HG03039 (cell line): ENCODE data around the gene TAX1BP3.

Experiments used
- ATAC-seq: cut with Tn5 transposase; IDR thresholded peaks from one replicate; pipeline ENCODE4 v1.9.1; 2021; ENCODE audit warnings: mild to moderate bottlenecking, moderate library complexity; ENCODE audit not compliant: unreplicated experiment

TAX1BP3 gene

DNA sequence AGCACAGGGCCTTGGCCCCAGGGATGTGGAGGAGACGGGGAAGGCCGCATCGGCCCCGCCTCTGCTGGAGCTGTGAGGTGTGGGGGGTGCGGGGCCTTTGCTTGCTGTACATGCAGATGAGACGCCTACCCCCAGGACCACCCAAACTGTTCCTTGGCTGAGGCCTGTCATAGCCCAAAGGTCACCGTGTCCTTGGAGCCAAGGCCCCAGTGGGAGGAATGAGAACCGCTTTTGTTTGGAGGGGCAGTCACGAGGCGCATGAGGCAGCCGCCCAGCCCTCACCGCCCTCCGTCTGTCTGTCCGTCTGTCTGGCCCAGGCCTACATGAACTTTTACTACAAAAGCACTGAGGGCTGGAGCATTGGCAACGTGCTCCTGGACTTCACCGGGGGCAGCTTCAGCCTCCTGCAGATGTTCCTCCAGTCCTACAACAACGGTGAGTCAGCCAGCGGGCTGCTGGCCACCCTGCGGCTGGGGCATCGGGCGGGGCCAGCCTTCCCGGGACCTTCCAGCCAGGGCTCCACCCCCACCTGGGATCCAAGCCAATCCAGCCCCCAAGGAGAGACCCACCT lies 8.8 kb downstream of the TAX1BP3 start:
- no peak for ATAC-seq

DNA sequence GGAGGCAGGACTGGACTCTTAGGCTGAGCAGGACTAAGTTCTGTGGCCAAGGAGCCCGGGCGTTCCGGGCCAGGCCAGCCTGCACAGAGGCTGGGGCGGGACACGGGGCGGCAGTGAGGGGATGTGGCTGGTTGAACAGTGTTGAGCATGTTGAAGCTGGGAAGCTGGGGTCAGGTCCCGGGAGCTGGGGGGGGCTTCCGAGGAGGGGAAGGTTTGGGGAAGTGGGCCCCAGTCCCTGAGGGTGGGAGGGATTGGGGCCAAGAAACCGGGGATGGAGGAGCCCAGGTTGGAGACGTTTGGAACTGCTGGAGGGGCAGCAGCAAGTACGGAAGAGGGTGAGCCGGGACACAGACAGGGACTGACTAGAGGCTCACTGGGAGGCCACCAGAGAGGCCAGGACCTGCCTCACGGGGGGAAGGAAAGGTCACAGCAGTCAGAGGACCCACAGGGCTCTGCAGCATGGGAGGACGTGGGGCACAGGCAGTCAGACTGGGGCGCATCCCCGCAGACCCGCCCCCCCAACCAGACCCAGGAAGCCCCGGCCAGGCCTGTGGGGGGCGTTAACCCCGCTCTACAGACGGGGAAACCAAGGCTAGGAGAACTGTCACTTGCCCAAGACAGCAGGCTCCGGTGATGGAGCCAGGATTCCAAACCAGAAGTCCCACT lies 9.5 kb downstream of the TAX1BP3 start:
- no peak for ATAC-seq

DNA sequence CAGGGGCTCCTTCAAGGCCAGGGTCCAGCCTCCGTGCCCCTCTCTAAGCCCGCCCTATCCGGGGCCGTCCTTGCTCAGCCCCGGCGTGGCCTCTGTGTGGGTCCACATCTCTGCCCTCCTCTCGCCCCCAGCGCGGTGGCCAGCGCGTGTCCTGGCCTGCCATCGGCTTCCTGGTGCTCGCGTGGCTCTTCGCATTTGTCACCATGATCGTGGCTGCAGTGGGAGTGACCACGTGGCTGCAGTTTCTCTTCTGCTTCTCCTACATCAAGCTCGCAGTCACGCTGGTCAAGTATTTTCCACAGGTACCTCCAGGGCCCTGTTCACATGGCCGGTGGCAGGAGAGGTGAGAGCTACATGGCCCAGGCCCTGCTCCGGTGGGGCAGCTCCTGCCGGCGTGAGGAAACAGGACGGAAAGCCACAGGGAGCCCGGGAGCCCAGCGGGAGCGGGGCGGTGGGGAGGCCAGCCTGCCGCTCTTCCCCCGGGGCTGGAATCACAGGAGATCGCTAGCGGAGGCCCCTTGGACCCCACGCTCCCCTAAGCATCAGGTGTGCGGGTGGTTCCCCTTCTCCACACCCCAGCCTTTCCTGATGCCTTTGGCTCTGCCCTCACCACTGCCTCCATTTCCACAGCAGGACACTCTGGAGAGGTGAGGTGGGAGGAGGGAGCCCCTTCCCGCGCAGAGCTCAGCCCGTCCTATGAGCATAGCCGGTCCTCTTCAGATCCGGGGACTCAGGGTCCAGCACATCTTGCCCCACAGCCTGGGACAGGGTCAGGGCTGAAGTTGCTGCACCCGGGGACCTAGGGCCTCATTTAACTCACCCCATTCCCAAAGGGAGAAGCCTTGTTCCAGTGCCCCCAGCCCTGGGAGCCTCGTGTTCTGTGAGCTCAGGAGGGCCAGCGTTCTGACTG lies 10.2 kb downstream of the TAX1BP3 start:
- no peak for ATAC-seq

DNA sequence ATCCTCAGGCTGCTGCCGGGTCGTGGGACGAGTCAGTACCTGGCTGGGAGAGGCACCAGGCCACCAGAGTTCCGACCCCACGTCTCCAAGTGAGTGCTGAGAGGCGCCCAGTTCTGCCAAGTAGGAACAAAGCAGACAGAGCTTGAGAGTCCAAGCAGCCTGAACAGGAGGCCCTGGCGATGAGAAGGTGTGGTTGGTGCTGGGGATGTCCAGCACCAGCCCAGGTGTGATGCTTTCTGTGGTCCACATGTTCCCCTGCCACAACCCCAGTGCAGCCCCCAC lies 10.8 kb downstream of the TAX1BP3 start:
- ATAC-seq = no peak

DNA sequence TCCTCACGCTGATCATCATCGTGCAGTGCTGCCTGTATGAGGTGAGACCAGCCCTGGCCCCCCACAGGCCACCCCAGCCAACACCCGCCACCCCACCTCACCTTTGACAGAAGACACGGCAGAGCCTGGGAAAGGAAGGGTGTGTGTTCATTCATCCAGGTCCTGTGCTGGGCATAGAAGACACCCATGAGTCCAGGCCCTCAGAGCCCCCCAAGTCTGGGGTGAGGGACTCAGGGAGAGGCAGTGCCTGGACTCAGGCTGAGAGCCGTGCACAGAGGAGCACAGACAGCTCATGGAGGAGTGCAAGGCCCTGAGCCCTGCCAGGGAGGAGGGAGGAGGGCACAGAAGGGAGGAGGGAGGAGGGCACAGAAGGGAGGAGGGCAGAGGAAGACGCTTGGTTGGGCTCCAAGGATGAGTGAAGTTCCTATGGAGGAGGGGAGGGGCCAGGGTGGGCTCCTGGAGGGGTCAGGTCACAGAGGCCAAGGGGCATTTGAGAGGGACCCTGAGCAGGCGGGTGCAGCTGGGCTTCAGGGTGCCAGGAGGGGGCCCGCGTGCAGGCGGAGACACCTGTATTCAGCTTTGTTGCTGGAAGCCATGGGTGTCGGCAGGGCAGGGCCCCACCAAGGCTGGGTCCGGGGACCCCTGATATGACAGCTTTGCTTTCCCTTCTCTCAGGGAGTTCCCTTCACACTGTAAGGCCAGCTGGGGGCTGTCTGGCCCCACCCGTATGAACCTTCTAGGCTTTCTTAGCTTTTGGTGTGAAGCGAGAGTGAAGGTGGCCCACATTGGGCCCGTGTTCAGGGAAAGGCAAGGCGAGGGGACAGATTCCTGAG lies 11.4 kb downstream of the TAX1BP3 start:
- ATAC-seq = no peak

DNA sequence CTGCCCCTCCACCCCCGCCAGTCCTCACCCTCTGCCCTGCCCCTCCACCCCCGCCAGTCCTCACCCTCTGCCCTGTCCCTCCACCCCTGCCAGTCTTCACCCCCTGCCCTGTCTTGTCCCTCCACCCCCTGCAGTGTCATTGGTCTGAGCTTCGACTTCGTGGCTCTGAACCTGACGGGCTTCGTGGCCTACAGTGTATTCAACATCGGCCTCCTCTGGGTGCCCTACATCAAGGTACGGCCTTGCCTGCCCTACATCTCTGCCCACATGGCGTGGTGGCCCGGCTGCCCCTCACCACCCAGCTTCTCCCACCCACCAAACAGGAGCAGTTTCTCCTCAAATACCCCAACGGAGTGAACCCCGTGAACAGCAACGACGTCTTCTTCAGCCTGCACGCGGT lies 12.0 kb downstream of the TAX1BP3 start:
- no peak for ATAC-seq

DNA sequence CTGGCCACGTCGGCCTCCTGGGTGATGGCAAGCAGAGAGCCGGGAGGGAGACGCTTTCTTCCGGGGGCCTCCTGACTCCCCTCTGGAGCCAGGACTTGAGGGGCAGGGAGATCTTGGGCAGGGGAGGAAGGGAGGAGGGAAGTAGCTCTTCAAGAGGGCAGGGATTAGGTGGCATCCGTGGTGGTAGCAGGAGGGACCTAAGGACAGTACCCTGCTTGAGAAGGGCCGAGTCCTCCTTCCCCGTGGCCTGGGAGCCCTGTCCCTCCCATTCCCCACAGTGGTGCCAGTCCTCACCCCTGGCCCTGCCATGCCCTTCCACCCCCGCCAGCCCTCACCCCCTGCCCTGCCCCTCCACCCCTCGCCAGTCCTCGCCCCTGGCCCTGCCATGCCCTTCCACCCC lies 12.6 kb downstream of the TAX1BP3 start:
- ATAC-seq = no peak

DNA sequence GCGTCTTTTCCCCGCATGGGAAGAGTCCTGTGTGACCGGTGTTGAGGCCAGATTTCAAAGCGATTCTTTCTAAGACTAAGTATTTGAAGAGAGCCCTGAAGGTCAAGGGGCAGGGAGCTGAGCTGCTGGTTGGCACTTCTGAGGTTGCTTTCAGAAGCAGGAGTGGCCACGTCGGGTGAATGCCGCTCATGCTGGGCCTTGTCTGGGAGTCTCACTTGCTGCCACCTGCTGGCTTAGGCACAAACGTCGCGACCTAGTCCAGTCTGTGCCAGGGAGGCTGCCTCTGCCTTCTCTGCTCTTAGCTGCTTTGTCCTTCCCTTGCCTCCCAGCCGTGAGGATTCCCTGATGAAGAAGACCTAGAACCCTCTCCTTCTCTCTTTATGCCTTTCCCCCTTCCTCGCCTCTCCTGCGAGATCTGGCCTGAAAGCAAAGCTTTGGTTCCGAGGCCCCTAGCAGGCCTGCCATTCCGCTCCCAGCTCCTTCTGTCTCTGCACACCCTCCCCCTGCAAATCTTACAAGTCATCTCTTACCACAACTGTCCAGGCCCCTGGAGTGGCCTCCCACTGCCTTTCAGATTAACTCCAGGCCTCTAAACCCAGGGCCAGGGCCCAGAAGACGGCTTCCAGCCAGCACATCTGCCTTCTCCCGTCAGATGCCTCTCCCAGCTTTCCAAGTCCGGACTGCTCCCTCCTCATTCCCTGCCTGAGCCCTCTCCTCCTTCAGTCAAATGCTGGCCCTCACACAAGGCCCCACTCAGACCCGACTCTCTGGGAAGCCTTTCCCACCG lies 20.4 kb downstream of the TAX1BP3 start:
- no peak for ATAC-seq

DNA sequence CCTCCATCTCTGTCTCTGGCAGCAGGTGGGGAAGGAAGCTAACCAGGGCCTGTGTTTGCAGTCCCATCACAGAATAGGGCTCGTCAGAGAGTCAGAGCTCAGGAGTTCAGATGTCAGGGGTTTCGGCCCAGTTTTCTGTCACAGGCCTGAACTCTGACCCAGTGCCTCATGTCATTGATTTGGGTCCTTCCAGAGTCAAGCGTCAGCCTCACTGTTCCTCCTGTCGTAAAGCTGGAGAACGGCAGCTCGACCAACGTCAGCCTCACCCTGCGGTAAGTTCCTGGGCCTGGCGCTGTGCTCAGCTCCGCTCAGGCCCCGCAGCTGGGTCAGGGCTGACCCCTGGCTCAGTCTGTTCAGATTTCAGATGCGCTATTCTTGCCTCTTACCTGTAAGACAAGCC lies 21.1 kb downstream of the TAX1BP3 start:
- ATAC-seq = no peak

DNA sequence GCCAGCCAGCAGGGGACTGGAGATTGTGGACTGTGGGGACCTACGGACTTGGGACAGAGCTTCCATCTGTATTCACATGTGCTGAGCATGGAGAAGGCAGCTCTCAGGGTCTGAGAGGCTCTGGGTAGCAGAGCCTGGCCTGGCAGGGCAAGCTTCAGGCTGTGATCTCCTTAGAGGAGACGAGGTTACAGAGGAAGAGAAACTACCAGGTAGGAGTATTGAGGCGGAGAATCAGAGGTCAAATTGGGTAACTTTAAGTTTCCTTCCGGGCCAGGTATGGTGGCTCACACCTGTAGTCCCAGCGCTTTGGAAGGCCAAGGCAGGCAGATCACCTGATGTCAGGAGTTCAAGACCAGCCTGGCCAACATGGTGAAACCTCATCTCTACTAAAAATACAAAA lies 23.1 kb downstream of the TAX1BP3 start:
- no peak for ATAC-seq

DNA sequence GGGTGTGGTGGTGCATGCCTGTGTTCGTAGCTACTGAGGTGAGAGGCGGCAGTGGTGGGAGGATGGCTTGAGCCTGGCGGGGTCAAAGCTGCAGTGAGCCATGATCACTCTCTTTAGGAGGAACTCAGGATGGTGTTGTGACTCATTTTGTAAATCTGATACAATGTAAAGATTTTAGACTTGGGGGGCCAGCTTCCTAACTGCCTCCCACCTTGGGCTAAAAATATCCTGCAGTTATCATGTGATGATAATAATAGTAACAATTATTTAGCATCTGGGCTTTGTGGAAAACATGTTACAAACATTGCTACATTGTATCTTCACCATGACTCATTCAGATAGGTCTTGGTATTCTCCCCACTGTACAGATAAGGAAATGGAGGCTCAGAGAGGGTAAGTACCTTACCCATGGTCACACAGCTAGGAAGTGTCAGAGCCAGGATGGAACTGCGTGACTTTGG lies 24.5 kb downstream of the TAX1BP3 start:
- no peak for ATAC-seq

DNA sequence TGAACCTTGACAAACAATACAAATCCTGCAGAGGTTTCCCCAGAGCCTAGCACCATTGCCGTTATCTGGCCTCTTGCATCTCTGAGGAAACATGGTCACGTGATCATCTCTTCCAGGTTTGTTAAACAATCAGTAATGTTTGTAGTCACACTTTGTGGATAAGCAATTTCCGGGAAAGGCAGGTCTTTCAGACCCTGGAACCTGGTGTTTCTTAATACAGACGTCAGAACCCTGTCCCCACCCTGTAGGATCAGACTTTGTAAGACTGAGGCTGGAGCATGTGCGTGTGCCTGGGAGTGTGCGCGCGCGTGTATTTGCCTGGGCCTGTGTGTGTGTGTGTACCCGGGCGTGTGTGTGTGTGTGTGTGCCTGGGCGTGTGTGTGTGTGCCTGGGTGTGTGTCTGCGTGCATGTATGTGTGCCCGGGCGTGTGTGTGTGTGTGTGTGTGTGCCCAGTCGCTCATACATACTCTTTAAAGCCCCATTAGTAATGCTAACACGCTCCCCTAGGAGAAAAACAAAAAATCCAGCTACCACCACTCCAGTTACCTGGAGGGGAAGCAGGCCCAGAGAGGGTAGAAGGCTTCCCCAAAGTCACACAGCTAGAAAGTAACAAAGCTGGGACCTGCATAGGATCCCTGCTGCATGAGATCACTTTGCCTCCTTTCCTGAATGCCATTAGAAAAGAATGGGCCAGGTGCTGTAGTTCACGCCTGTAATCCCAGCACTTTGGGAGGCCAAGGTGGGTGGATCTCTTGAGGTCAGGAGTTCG lies 26.5 kb downstream of the TAX1BP3 start:
- ATAC-seq = no peak

DNA sequence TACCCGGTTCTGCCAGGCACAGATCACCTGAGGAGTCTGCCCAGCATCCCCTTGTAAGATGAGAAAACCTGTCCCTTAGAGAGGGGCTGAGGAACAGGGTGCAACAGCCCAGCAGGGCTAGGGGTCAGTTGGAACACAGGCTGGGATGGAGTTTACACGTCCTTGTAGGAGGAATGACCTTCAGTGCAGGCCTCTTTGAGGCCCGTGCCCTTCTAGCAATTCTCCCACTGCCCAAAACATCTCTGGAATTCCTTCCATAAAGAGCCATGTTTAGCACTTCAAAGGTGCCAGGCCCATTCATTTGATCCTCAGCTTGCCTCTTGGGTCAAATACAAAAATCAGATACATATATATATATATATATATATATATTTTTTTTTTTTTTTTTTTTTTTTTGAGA lies 27.4 kb downstream of the TAX1BP3 start:
- no peak for ATAC-seq

DNA sequence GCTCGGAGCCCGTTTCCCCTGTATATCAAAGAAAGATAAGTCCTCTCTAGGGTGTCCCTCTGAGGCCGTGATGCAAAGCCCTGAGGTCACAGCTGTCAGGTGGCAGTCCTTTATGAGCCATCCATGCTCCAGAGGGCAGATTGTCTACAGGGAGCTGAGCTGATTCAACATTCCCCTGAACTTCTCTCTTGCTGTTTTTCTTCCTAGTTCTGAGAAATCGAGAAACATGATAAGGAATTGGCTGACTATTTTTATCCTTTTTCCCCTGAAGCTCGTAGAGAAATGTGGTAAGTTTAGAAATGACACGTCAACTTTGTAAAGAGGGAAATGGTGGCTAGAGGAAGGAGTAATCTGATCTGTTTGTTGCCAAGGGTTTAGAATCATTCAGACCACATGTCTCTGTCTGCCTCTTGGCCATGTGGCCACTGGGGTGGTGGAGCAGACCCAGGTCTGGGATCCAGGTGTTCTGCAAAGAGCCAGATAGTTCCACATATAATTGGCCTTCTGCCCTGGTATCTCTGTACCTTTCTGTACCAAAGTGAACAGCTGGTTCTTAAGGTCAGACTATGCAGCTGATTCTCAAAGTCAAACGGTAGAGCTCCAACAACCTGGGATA lies 28.3 kb downstream of the TAX1BP3 start:
- ATAC-seq = no peak

DNA sequence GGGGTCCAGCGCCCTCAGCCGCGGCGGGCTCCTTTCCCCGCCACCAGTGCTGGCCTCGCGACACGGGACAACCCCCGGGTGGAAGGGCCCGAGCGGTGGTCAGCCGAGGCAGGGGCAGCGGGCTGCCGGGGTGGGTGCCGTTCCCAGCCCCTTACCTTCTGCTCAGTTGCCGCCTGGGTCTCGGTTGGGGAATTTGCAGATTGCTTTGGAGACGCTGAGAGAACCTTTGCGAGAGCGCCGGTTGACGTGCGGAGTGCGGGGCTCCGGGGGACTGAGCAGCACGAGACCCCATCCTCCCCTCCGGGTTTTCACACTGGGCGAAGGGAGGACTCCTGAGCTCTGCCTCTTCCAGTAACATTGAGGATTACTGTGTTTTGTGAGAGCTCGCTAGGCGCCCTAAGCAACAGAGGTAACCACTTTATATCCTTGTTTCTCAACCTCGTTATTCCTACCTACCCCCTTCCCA lies 31.4 kb downstream of the TAX1BP3 start:
- peak; percentile 5 for ATAC-seq

DNA sequence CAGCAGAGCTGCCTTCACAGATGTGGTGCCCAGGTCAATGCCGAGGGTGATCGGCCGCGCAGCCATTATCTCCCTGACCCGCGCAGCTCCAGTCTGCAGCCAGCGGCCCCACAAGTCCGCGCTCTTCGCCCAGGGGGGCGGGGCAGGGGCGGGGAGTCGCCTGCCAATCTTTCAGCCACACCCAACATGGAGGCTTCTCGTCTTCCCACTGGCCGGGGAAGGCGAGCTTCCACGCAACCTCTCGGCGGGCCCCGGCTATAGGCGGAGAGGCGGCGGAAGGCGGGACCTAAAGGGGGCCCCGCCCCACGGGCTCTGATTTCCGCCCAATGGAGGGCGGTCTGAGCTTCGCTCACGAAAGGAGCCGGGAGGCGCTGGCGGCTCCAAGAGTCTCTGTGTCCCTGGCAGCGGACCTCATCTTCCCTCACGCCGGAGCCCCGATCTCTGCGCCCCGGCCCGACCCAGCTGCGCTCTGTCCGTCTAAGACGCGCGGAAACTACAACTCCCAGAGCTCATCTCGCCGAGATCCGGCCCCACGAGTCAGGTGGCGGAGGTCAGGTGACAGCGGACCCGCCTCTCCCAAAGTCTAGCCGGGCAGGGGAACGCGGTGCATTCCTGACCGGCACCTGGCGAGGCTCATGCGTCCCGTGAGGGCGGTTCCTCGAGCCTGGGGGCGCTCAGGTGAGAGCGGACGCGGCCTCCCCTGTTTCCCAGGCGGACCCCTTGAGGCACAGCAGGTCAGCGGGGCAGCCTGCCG lies 32.0 kb downstream of the TAX1BP3 start, which contains the start of the genes CTNS and SHPK:
Gene CTNS (plus strand): TSS at position 607 of the 754 bp plus-strand sequence. CDS start 3,447 bp downstream, outside the sequence.
Gene SHPK (minus strand): TSS at position 97 of the 754 bp plus-strand sequence. CDS start 31 bp downstream, at position 66.
- ATAC-seq = peak; percentile 93

DNA sequence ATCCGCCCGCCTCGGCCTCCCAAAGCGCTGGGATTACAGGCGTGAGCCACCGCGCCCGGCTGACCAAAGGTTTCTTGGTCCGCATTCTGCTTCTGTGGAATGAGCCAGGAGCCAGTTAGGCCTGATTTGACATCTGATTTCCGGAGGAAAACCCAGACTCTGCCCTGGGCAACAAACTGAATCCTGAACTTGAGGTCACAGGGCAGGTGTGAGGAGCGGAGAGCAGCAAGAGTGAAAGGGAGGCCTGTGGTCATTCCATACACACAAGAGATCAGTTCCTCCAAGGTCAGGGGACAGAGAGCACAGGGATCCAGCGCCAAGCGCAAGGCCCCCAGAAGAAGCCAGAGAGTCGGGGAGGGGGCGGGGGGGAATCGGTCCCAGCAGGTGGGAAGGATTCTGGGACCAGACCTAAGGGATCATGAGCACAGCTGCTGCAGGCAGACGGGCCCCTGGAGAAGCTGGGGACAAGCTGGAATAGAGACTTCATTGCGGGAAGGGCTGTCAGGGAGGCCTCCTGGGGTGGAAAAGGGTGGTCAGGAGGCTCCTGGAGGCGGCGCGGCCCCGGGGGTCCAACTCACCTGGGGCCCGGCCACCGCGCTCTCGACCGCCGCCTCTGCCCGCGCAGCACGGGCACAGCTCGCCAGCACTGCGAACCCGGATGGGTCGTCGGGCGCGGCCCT lies 32.8 kb downstream of the TAX1BP3 start:
- ATAC-seq = no peak

DNA sequence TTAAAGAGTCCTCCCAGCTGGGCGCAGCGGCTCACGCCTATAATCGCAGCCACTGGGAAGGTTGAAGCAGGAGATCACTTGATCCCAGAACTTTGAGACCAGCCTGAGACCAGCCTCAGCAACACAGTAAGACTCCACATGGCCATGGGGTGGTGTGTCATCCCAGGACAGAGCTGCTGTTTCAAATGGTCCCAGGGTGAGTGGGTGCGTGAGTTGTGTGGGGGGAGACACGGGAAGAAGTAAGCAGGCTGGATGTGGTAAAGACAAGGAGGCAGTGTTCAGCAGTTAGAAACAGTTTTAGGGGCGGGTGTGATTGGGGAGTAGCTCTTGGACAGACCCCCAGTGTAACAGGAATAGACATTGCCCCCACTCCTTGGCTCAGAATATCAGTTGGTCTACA lies 36.1 kb downstream of the TAX1BP3 start:
- no peak for ATAC-seq
